Measurements from ENCODE around the gene SKI.

The SKI gene

GRCh38 chr1:2198571-2198970 is 29.5 kb upstream of the SKI start:
- H3K4me3 ChIP-seq: no peak overlapping the region
- H3K9me3 ChIP-seq: no peaks in the 10 kb centered on the region
- no peaks in the 10 kb centered on the region for H3K27me3 ChIP-seq (ENCODE audit: low read depth)
- in situ Hi-C loops (cut with MboI; ENCODE audit: low sequenced_read_pairs): loop anchor here (5.0 to 25.0 kb wide), 2 partner anchors 179 to 589 kb away; no protein-coding TSS in a partner anchor
- no peak for DNase-seq (ENCODE audit: low spot score in 2 of 2)
- H3K36me3 ChIP-seq (replicated peaks): no peaks in the 10 kb centered on the region
- H3K4me1 ChIP-seq: peaks cover 14% of the 10 kb centered on the region

GRCh38 chr1:2199042-2199810 is 28.9 kb upstream of the SKI start:
- H3K4me3 ChIP-seq: peak overlapping the region; percentile 30
- in situ Hi-C loops (cut with MboI; ENCODE audit: low sequenced_read_pairs): loop anchor here (5.0 to 25.0 kb wide), 2 partner anchors 178 to 588 kb away; no protein-coding TSS in a partner anchor

GRCh38 chr1:2200308-2200943 is 27.7 kb upstream of the SKI start:
- no peaks in the 10 kb centered on the region for H3K9me3 ChIP-seq
- H3K36me3 ChIP-seq (replicated peaks): no peaks in the 10 kb centered on the region
- H3K27me3 ChIP-seq (ENCODE audit: low read depth): no peaks in the 10 kb centered on the region
- H3K4me1 ChIP-seq: peaks cover 14% of the 10 kb centered on the region
- in situ Hi-C loops (cut with MboI; ENCODE audit: low sequenced_read_pairs): no loop called here
- H3K4me3 ChIP-seq: no peak overlapping the region
- no peak for DNase-seq (ENCODE audit: low spot score in 2 of 2)

More at GRCh38 chr1:2199042-2199810, 28.9 kb upstream of the SKI start:
- Histone ChIP-seq H3K36me3 (replicated peaks) (no peaks in the 10 kb centered on the region), H3K27me3 (ENCODE audit: low read depth) (no peaks in the 10 kb centered on the region), H3K4me1 (peaks cover 14% of the 10 kb centered on the region), H3K9me3 (no peaks in the 10 kb centered on the region)
- DNase-seq (ENCODE audit: low spot score in 2 of 2): peak; percentile 74 to 89

GRCh38 chr1:2201062-2201461 is 27.1 kb upstream of the SKI start:
- in situ Hi-C loops (cut with MboI; ENCODE audit: low sequenced_read_pairs): no loop called here
- no peak for DNase-seq (ENCODE audit: low spot score in 2 of 2)
- H3K4me1 ChIP-seq: peaks cover 13% of the 10 kb centered on the region
- H3K36me3 ChIP-seq (replicated peaks): no peaks in the 10 kb centered on the region
- H3K9me3 ChIP-seq: no peaks in the 10 kb centered on the region
- H3K27me3 ChIP-seq (ENCODE audit: low read depth): no peaks in the 10 kb centered on the region
- H3K4me3 ChIP-seq: no peak overlapping the region

GRCh38 chr1:2202008-2202575 is 26.0 kb upstream of the SKI start:
- no peak for DNase-seq (ENCODE audit: low spot score in 2 of 2)
- Histone ChIP-seq H3K27me3 (ENCODE audit: low read depth) (no peaks in the 10 kb centered on the region), H3K4me3 (no peak overlapping the region), H3K4me1 (peaks cover 13% of the 10 kb centered on the region), H3K36me3 (replicated peaks) (no peaks in the 10 kb centered on the region), H3K9me3 (no peaks in the 10 kb centered on the region)
- in situ Hi-C loops (cut with MboI; ENCODE audit: low sequenced_read_pairs): no loop called here

- in situ Hi-C loops (cut with MboI; ENCODE audit: low sequenced_read_pairs): no loop called here
- no peak overlapping the region for H3K4me3 ChIP-seq
- DNase-seq (ENCODE audit: low spot score in 2 of 2): no peak
- no peaks in the 10 kb centered on the region for H3K36me3 ChIP-seq (replicated peaks)
- no peaks in the 10 kb centered on the region for H3K27me3 ChIP-seq (ENCODE audit: low read depth)
- H3K9me3 ChIP-seq: no peaks in the 10 kb centered on the region
- H3K4me1 ChIP-seq: peaks cover 13% of the 10 kb centered on the region
These were observed 25.1 kb upstream of the SKI start for GRCh38 chr1:2202843-2203601.

- peaks cover 12% of the 10 kb centered on the region for H3K4me1 ChIP-seq
- DNase-seq (ENCODE audit: low spot score in 2 of 2): no peak
- in situ Hi-C loops (cut with MboI; ENCODE audit: low sequenced_read_pairs): no loop called here
These were observed 24.3 kb upstream of the SKI start for GRCh38 chr1:2203671-2204414.

GRCh38 chr1:2204415-2205190 is 23.5 kb upstream of the SKI start:
- Histone ChIP-seq H3K4me1 (peaks cover 9% of the 10 kb centered on the region), H3K36me3 (replicated peaks) (no peaks in the 10 kb centered on the region), H3K4me3 (peak overlapping the region; percentile 36), H3K9me3 (no peaks in the 10 kb centered on the region), H3K27me3 (ENCODE audit: low read depth) (no peaks in the 10 kb centered on the region)
- peak; percentile 74 to 93 for DNase-seq (ENCODE audit: low spot score in 2 of 2)
- in situ Hi-C loops (cut with MboI; ENCODE audit: low sequenced_read_pairs): no loop called here

More at GRCh38 chr1:2203671-2204414, 24.3 kb upstream of the SKI start:
- H3K4me3 ChIP-seq: peak overlapping the region; percentile 36
- H3K9me3 ChIP-seq: no peaks in the 10 kb centered on the region
- H3K36me3 ChIP-seq (replicated peaks): no peaks in the 10 kb centered on the region
- H3K27me3 ChIP-seq (ENCODE audit: low read depth): no peaks in the 10 kb centered on the region

- no peaks in the 10 kb centered on the region for H3K27me3 ChIP-seq (ENCODE audit: low read depth)
- in situ Hi-C loops (cut with MboI; ENCODE audit: low sequenced_read_pairs): no loop called here
- no peaks in the 10 kb centered on the region for H3K36me3 ChIP-seq (replicated peaks)
- peak; percentile 82 to 98 for DNase-seq (ENCODE audit: low spot score in 2 of 2)
- peaks cover 9% of the 10 kb centered on the region for H3K4me1 ChIP-seq
- no peaks in the 10 kb centered on the region for H3K9me3 ChIP-seq
- H3K4me3 ChIP-seq: peak overlapping the region; percentile 19; the same call in 1 of the 2 replicates
These were observed 22.7 kb upstream of the SKI start for GRCh38 chr1:2205191-2205952.

- no peaks in the 10 kb centered on the region for H3K27me3 ChIP-seq (ENCODE audit: low read depth)
- DNase-seq (ENCODE audit: low spot score in 2 of 2): no peak
- H3K9me3 ChIP-seq: no peaks in the 10 kb centered on the region
- peaks cover 9% of the 10 kb centered on the region for H3K4me1 ChIP-seq
- no peaks in the 10 kb centered on the region for H3K36me3 ChIP-seq (replicated peaks)
- in situ Hi-C loops (cut with MboI; ENCODE audit: low sequenced_read_pairs): no loop called here
- no peak overlapping the region for H3K4me3 ChIP-seq
These were observed 21.2 kb upstream of the SKI start for GRCh38 chr1:2206813-2207487.

- H3K4me1 ChIP-seq: peaks cover 23% of the 10 kb centered on the region
- no peak for DNase-seq (ENCODE audit: low spot score in 2 of 2)
- in situ Hi-C loops (cut with MboI; ENCODE audit: low sequenced_read_pairs): no loop called here
These were observed 19.5 kb upstream of the SKI start for GRCh38 chr1:2208309-2209239.

More at GRCh38 chr1:2208309-2209239, 19.5 kb upstream of the SKI start:
- Histone ChIP-seq H3K9me3 (no peaks in the 10 kb centered on the region), H3K27me3 (ENCODE audit: low read depth) (no peaks in the 10 kb centered on the region), H3K4me3 (no peak overlapping the region), H3K36me3 (replicated peaks) (no peaks in the 10 kb centered on the region)
